HG03439 (cell line): Measurements from ENCODE around the gene FBXO21.
"Not testable (repeated sequence)": the region's sequence is repeated elsewhere in the genome, so short reads cannot be mapped to it uniquely, and the experiment has no call there.

Experiments
- ATAC-seq: cut with Tn5 transposase; IDR thresholded peaks from one replicate; pipeline ENCODE4 v1.9.1; 2021; ENCODE audit warnings: mild to moderate bottlenecking, moderate library complexity; ENCODE audit not compliant: unreplicated experiment

Gene FBXO21

GRCh38 chr12:117202033-117202432 lies 11.8 kb upstream of the FBXO21 start:
- no peak for ATAC-seq

GRCh38 chr12:117199956-117200744 lies 9.9 kb upstream of the FBXO21 start:
- not testable (repeated sequence) for ATAC-seq

GRCh38 chr12:117196334-117196733 lies 6.1 kb upstream of the FBXO21 start:
- not testable (repeated sequence) for ATAC-seq

GRCh38 chr12:117195027-117195426 lies 4.8 kb upstream of the FBXO21 start:
- ATAC-seq: not testable (repeated sequence)

GRCh38 chr12:117193903-117194302 lies 3.6 kb upstream of the FBXO21 start:
- no peak for ATAC-seq

- ATAC-seq: not testable (repeated sequence)
Observed at GRCh38 chr12:117192581-117192980, 2.3 kb upstream of the FBXO21 start.

- no peak for ATAC-seq
Observed at GRCh38 chr12:117192057-117192456, 1.8 kb upstream of the FBXO21 start.

- ATAC-seq: peak; percentile 40
Observed at GRCh38 chr12:117189725-117190209, 503 bp downstream of the FBXO21 start.

- no peak for ATAC-seq
Observed at GRCh38 chr12:117188961-117189724, 1.1 kb downstream of the FBXO21 start.

GRCh38 chr12:117188121-117188665 lies 2.1 kb downstream of the FBXO21 start:
- no peak for ATAC-seq

- no peak for ATAC-seq
Observed at GRCh38 chr12:117187421-117187820, 2.8 kb downstream of the FBXO21 start.

GRCh38 chr12:117182866-117183265 lies 7.4 kb downstream of the FBXO21 start:
- ATAC-seq: no peak

- not testable (repeated sequence) for ATAC-seq
Observed at GRCh38 chr12:117181468-117181843, 8.8 kb downstream of the FBXO21 start.

- no peak for ATAC-seq
Observed at GRCh38 chr12:117180758-117181467, 9.4 kb downstream of the FBXO21 start.

- ATAC-seq: no peak
Observed at GRCh38 chr12:117178745-117179144, 11.5 kb downstream of the FBXO21 start.

GRCh38 chr12:117178301-117178700 lies 12.0 kb downstream of the FBXO21 start:
- ATAC-seq: no peak

- no peak for ATAC-seq
Observed at GRCh38 chr12:117172168-117172567, 18.1 kb downstream of the FBXO21 start.

- ATAC-seq: no peak
Observed at GRCh38 chr12:117171499-117172162, 18.6 kb downstream of the FBXO21 start.

GRCh38 chr12:117169548-117169947 lies 20.7 kb downstream of the FBXO21 start:
- ATAC-seq: no peak

- ATAC-seq: no peak
Observed at GRCh38 chr12:117168976-117169375, 21.3 kb downstream of the FBXO21 start.
